GM12872 (cell line): Measurements from ENCODE around the gene GLIPR2.

ENCODE experiments used
- CTCF ChIP-seq: IDR thresholded peaks from 3 replicates; pipeline ENCODE4 v1.5.1; 2011; ENCODE audit warnings: low read depth, mild to moderate bottlenecking, low read length, moderate library complexity; ENCODE audit not compliant: insufficient read depth

GLIPR2 gene

DNA sequence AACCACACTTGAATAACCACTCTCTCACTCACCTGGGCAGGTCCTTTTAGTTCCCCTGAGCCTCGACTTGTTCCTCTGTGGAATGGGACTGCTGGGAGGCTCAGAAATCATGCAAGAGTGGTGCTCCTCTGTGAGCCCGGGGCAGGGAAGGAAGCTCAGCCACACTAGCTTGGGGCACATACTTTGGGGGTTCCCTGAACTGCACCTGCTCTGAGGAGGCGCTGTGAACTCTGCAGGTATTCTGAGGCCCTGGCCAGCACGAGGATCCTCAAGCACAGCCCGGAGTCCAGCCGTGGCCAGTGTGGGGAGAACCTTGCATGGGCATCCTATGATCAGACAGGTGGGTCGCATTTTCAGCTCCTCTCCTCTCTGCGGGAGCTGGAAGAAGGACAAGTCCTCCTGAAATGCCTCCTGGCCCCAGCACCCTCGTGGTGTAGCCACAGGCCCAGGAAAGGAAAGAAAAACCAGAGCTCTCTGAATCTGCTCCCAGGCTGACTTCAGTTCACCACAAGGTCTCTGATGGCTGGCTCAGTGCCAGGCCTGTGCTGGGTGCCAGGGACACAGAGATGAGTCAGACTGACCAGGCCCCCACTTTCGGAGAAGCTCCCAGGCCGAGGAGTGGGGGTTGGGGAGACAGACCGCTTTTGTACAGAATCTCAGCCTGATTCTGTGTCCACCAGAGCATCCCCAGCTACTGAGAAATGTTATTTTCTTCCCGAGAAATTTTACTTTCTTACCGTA, 11.9 kb downstream of the GLIPR2 start:
- no peak for TF ChIP-seq CTCF

GRCh38 chr9:36149197-36149596, 12.7 kb downstream of the GLIPR2 start:
- no peak for TF ChIP-seq CTCF

- TF ChIP-seq CTCF: no peak
Measured at GRCh38 chr9:36150574-36151315, 14.2 kb downstream of the GLIPR2 start.

DNA sequence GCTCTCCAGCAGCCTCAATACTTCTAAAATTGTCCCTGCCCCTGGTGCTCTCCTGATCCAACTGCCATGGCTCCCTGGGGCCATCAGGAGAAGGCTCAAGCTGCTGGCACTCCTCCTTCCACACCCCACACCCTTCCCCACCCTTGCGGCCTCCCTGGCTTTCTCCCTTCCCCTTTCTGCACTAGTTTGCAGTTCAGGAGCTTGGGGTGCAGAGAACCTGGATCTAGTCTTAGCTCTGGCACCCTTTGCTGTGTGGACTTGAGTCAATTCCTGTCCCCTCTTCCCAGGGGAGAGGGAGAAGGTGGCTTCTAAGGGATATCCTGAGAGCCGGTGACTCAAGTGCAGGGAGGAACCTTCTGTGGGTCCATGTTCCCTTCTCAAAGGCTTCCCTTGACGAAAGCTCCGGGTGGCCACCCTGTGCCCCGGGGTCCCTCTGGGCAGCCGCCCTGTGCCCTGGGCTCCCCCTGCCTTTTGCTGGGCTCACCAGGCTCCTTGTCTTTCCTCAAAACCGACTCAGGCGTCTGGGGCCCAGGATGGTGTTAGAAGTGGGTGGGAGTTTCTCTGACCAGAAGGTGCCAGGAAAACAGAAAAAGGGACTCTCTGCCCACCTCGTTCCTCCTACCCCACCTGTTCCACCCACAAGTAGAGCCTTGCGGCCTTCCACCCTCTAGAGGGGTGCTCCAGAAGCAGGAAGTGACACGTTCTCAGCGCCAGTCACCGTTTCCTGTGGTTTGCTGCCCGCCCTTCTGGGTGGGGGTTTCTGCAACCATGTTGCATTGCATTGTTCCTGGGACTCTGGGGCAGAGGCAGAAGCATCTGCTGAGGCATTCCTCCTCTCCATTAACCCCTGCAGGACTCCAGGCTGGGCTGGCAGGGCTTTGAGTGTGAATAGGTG, 15.0 kb downstream of the GLIPR2 start:
- no peak for TF ChIP-seq CTCF

GRCh38 chr9:36152741-36153438, 16.4 kb downstream of the GLIPR2 start:
- TF ChIP-seq CTCF: no peak

DNA sequence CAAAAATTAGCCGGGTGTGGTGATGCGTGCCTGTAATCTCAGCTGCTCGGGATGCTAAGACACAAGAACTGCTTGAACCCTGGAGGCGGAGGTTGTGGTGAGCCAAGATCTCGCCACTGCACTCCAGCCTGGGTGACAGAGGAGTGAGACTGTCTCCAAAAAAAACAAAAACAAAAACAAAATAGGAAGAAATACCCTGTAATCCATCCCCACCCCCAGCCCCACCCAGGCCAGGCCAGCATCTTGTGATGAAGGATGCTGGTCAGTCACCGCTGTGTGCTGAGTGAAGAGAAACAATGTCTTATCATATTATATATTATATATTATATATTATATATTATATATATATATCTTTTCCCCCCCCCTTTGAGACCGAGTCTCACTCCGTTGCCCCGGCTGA, 17.2 kb downstream of the GLIPR2 start:
- no peak for TF ChIP-seq CTCF
